NCI-H69 (cell line): ENCODE measurements around the gene PEG3.
A peak's percentile ranks its signal among the peaks of the same experiment; 100 is the strongest.

Experiments used
- DNase-seq: peaks from one replicate; lab custom pipeline; 2025; lab: John Stamatoyannopoulos, UW

PEG3 gene

GRCh38 chr19:56838909-56839651 is 1.4 kb downstream of the PEG3 start:
- peak; percentile 99 for DNase-seq

- DNase-seq, result peak; percentile 92
Observed at GRCh38 chr19:56838024-56838908, 2.3 kb downstream of the PEG3 start.

- DNase-seq, result peak; percentile 93
Observed at GRCh38 chr19:56837492-56838023, 3.0 kb downstream of the PEG3 start.

- DNase-seq, result peak; percentile 76
Observed at GRCh38 chr19:56837004-56837403, 3.5 kb downstream of the PEG3 start.

- no peak for DNase-seq
Observed at GRCh38 chr19:56836059-56836458, 4.5 kb downstream of the PEG3 start.

GRCh38 chr19:56835401-56835800 is 5.1 kb downstream of the PEG3 start:
- no peak for DNase-seq

GRCh38 chr19:56834564-56835375 is 5.8 kb downstream of the PEG3 start:
- no peak for DNase-seq

- no peak for DNase-seq
Observed at GRCh38 chr19:56832352-56832928, 8.1 kb downstream of the PEG3 start.

GRCh38 chr19:56831255-56831654 is 9.3 kb downstream of the PEG3 start:
- DNase-seq, result no peak

- no peak for DNase-seq
Observed at GRCh38 chr19:56829596-56829995, 10.9 kb downstream of the PEG3 start.

- DNase-seq, result no peak
Observed at GRCh38 chr19:56827708-56828107, 12.8 kb downstream of the PEG3 start.

GRCh38 chr19:56823956-56824355 is 16.6 kb downstream of the PEG3 start:
- DNase-seq, result no peak

GRCh38 chr19:56823417-56823816 is 17.1 kb downstream of the PEG3 start:
- no peak for DNase-seq

GRCh38 chr19:56822755-56823154 is 17.8 kb downstream of the PEG3 start:
- DNase-seq, result no peak

- DNase-seq, result no peak
Observed at GRCh38 chr19:56821675-56822074, 18.9 kb downstream of the PEG3 start.

- DNase-seq, result no peak
Observed at GRCh38 chr19:56821209-56821608, 19.3 kb downstream of the PEG3 start.

GRCh38 chr19:56819166-56819565 is 21.4 kb downstream of the PEG3 start:
- no peak for DNase-seq

- DNase-seq, result no peak
Observed at GRCh38 chr19:56814656-56815055, 25.9 kb downstream of the PEG3 start.

- DNase-seq, result no peak
Observed at GRCh38 chr19:56813531-56813930, 27.0 kb downstream of the PEG3 start.

- no peak for DNase-seq
Observed at GRCh38 chr19:56811480-56811879, 29.0 kb downstream of the PEG3 start.

- no peak for DNase-seq
Observed at GRCh38 chr19:56810260-56810659, 30.3 kb downstream of the PEG3 start.
